ENCODE measurements around the gene C3orf22. TPM values are rescaled to one million over a fixed set of nuclear protein-coding genes. Genes with fewer than 3 reads are reported as not detected.

The C3orf22 gene
- total RNA-seq, 1 experiment from 2014 or later: not detected

GRCh38 chr3:126567696-126568438 lies 9.1 kb upstream of the C3orf22 start:
- in situ Hi-C loops (cut with HindIII; ENCODE audit: low pct_unique_long_range_greater_than_20kb, low sequenced_read_pairs): no loop called here
- DNase-seq (ENCODE audit: low read depth, low spot score): peak; percentile 61

GRCh38 chr3:126562737-126563276 lies 4.1 kb upstream of the C3orf22 start:
- in situ Hi-C loops (cut with HindIII; ENCODE audit: low pct_unique_long_range_greater_than_20kb, low sequenced_read_pairs): no loop called here
- no peak for DNase-seq (ENCODE audit: low read depth, low spot score)

- in situ Hi-C loops (cut with HindIII; ENCODE audit: low pct_unique_long_range_greater_than_20kb, low sequenced_read_pairs): no loop called here
- DNase-seq (ENCODE audit: low read depth, low spot score): no peak
These were observed 971 bp downstream of the C3orf22 start for GRCh38 chr3:126557761-126558160.

- no peak for DNase-seq (ENCODE audit: low read depth, low spot score)
- in situ Hi-C loops (cut with HindIII; ENCODE audit: low pct_unique_long_range_greater_than_20kb, low sequenced_read_pairs): no loop called here
These were observed 1.4 kb downstream of the C3orf22 start for GRCh38 chr3:126557415-126557745.

GRCh38 chr3:126556637-126557414 lies 1.9 kb downstream of the C3orf22 start:
- in situ Hi-C loops (cut with HindIII; ENCODE audit: low pct_unique_long_range_greater_than_20kb, low sequenced_read_pairs): no loop called here

GRCh38 chr3:126555795-126556636 lies 2.7 kb downstream of the C3orf22 start:
- in situ Hi-C loops (cut with HindIII; ENCODE audit: low pct_unique_long_range_greater_than_20kb, low sequenced_read_pairs): no loop called here
- no peak for DNase-seq (ENCODE audit: low read depth, low spot score)

More at GRCh38 chr3:126556637-126557414, 1.9 kb downstream of the C3orf22 start:
- DNase-seq (ENCODE audit: low read depth, low spot score): no peak

GRCh38 chr3:126554560-126555525 lies 3.9 kb downstream of the C3orf22 start:
- no peak for DNase-seq (ENCODE audit: low read depth, low spot score)
- in situ Hi-C loops (cut with HindIII; ENCODE audit: low pct_unique_long_range_greater_than_20kb, low sequenced_read_pairs): no loop called here

GRCh38 chr3:126553284-126554084 lies 5.2 kb downstream of the C3orf22 start:
- DNase-seq (ENCODE audit: low read depth, low spot score): no peak
- in situ Hi-C loops (cut with HindIII; ENCODE audit: low pct_unique_long_range_greater_than_20kb, low sequenced_read_pairs): no loop called here

GRCh38 chr3:126552688-126553283 lies 5.9 kb downstream of the C3orf22 start:
- DNase-seq (ENCODE audit: low read depth, low spot score): no peak
- in situ Hi-C loops (cut with HindIII; ENCODE audit: low pct_unique_long_range_greater_than_20kb, low sequenced_read_pairs): no loop called here

- DNase-seq (ENCODE audit: low read depth, low spot score): no peak
- in situ Hi-C loops (cut with HindIII; ENCODE audit: low pct_unique_long_range_greater_than_20kb, low sequenced_read_pairs): no loop called here
These were observed 6.7 kb downstream of the C3orf22 start for GRCh38 chr3:126551839-126552687.

- DNase-seq (ENCODE audit: low read depth, low spot score): no peak
- in situ Hi-C loops (cut with HindIII; ENCODE audit: low pct_unique_long_range_greater_than_20kb, low sequenced_read_pairs): no loop called here
These were observed 7.5 kb downstream of the C3orf22 start for GRCh38 chr3:126551121-126551838.

GRCh38 chr3:126550488-126551051 lies 8.2 kb downstream of the C3orf22 start:
- DNase-seq (ENCODE audit: low read depth, low spot score): no peak
- in situ Hi-C loops (cut with HindIII; ENCODE audit: low pct_unique_long_range_greater_than_20kb, low sequenced_read_pairs): no loop called here

- no peak for DNase-seq (ENCODE audit: low read depth, low spot score)
- in situ Hi-C loops (cut with HindIII; ENCODE audit: low pct_unique_long_range_greater_than_20kb, low sequenced_read_pairs): no loop called here
These were observed 8.8 kb downstream of the C3orf22 start for GRCh38 chr3:126549861-126550487.
